Astrocyte (in vitro differentiated cells and primary cell): Measurements from ENCODE around the gene B4GALT4.

Source experiments
- CTCF ChIP-seq: IDR thresholded peaks from 2 replicates; pipeline ENCODE4 v1.5.1; 2011; ENCODE audit warnings: low read depth, mild to moderate bottlenecking, inconsistent platforms, low read length, moderate library complexity; ENCODE audit not compliant: insufficient read depth
- EZH2 ChIP-seq: IDR thresholded peaks from 2 replicates; pipeline ENCODE4 v1.6.1; 2012; ENCODE audit warnings: mild to moderate bottlenecking, low read length, inconsistent platforms; ENCODE audit not compliant: insufficient read depth

GRCh38 chr3:119194237-119195150, 46.2 kb downstream of the B4GALT4 start:
- TF ChIP-seq EZH2 (no peak), CTCF (no peak)
